Eye (tissue), 1 donor: ENCODE data around the gene MALT1.
"Not testable (repeated sequence)": the region's sequence is repeated elsewhere in the genome, so short reads cannot be mapped to it uniquely, and the experiment has no call there.

Experiments used
- DNase-seq: peaks from one replicate; pipeline ENCODE4 v3.0.0-alpha.2; 2015

The MALT1 gene, protein sequence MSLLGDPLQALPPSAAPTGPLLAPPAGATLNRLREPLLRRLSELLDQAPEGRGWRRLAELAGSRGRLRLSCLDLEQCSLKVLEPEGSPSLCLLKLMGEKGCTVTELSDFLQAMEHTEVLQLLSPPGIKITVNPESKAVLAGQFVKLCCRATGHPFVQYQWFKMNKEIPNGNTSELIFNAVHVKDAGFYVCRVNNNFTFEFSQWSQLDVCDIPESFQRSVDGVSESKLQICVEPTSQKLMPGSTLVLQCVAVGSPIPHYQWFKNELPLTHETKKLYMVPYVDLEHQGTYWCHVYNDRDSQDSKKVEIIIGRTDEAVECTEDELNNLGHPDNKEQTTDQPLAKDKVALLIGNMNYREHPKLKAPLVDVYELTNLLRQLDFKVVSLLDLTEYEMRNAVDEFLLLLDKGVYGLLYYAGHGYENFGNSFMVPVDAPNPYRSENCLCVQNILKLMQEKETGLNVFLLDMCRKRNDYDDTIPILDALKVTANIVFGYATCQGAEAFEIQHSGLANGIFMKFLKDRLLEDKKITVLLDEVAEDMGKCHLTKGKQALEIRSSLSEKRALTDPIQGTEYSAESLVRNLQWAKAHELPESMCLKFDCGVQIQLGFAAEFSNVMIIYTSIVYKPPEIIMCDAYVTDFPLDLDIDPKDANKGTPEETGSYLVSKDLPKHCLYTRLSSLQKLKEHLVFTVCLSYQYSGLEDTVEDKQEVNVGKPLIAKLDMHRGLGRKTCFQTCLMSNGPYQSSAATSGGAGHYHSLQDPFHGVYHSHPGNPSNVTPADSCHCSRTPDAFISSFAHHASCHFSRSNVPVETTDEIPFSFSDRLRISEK

GRCh38 chr18:58671111-58671631 lies at the start of gene MALT1:
Gene MALT1, plus strand, starts transcription at chr18:58671465. Its CDS starts 179 bp downstream, at chr18:58671644.
- DNase-seq: peak; percentile 97

- no peak for DNase-seq
Measured at GRCh38 chr18:58624011-58624410, 47.3 kb upstream of the MALT1 start.

- DNase-seq: no peak
Measured at GRCh38 chr18:58625839-58626238, 45.4 kb upstream of the MALT1 start.

GRCh38 chr18:58630071-58630470 lies 41.2 kb upstream of the MALT1 start:
- DNase-seq: no peak

- DNase-seq: no peak
Measured at GRCh38 chr18:58631301-58631700, 40.0 kb upstream of the MALT1 start.

DNA sequence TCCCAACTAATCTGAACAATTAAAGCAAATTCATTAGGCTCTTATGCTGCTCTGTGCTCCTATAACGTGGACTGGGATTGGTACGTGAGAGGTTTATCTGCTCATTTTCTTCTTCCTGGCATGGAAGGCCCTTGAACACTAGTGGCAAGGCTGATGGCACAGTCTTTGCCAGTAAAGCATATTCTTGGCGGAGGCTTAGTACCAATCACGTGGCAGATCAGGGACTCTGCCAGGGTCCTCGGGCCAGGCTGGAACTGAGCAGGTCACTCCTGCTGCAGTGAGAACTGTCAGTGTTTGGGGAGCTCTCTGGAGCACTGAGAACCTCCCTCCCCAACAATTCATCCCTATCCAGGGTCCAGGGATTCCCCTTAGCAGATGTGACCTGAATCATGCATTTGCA lies 38.7 kb upstream of the MALT1 start:
- DNase-seq: no peak

DNA sequence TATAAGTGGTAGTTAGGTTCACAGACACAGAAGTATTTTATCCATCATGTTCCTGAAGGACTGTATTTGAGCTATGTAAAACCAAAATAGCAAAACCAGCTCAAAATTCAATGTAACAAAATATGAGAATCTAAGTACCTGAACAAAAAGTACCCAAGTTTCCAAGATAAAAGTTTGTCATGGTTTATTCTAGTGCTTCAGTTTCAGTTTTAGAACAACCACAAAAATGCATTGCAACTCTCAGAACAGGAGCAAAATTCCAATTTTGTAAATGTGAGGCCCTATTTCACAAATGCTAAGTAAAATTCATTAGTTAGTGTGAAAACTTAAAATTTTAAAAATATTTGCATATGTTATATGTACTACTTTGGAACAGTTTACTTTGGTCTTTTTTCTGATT lies 37.4 kb upstream of the MALT1 start:
- no peak for DNase-seq

- no peak for DNase-seq
Measured at GRCh38 chr18:58635891-58636290, 35.4 kb upstream of the MALT1 start.

- DNase-seq: no peak
Measured at GRCh38 chr18:58637197-58637596, 34.1 kb upstream of the MALT1 start.

- no peak for DNase-seq
Measured at GRCh38 chr18:58637946-58638345, 33.3 kb upstream of the MALT1 start.

DNA sequence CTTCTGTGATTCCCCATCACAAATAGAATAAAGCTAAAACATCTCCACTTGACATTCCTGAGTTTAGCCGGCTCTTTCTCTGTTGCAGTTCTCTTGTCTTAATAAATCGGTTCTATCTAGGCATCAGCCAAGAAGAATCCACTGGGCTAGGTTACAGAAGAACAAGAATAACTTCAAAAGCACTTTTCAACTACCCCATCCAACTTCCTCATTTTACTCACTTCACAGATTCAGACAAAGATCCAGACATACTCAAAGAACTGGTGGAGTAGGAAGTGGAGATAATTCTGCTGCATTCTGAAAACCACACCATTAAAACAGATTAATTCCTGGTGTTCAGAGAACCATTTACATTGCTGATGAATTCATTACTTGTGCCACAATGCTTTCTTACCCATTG lies 32.8 kb upstream of the MALT1 start:
- DNase-seq: no peak

GRCh38 chr18:58639237-58639636 lies 32.0 kb upstream of the MALT1 start:
- DNase-seq: no peak

GRCh38 chr18:58639751-58640427 lies 31.4 kb upstream of the MALT1 start:
- DNase-seq: no peak

DNA sequence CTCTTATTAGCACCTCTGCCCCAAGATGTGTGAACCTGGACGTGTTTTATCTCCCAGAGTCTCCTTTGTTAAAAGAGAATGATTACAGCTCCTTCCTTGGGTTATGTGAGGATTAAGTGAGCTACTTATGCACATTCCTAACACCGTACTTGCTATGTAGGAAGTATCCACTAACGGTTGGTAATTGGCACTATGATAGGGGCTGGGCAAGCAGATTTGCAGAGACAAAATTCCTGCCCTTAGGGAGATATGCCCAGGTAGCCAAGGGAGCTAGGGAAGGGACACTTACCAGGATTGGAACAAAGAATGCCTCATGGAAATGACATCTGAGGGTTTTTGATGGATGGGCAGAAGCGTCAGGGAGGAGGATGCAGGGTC lies 30.8 kb upstream of the MALT1 start:
- no peak for DNase-seq

- DNase-seq: no peak
Measured at GRCh38 chr18:58640891-58641610, 30.2 kb upstream of the MALT1 start.

GRCh38 chr18:58643557-58643956 lies 27.7 kb upstream of the MALT1 start:
- not testable (repeated sequence) for DNase-seq

GRCh38 chr18:58645398-58645797 lies 25.9 kb upstream of the MALT1 start:
- no peak for DNase-seq

DNA sequence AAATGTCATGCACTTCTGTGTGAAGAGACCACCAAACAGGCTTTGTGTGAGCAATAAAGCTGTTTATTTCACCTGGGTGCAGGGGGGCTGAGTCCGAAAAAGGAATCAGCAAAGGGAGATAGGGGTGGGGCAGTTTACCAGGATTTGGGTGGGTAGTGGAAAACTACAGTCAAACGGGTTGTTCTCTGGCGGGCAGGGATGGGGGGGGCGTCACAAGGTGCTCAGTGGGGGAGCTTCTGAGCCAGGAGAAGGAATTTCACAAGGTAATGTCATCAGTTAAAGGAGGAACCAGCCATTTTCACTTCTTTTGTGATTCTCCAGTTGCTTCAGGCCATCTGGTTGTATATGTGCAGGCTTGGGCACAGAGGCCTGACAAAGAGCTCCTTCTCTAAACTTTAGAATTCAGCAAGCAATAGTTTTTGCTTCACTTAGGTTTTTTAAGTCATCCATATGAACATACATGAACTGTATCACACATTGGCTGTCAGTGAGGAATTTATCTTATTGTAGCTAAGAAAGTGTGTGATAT lies 24.9 kb upstream of the MALT1 start:
- DNase-seq: no peak

DNA sequence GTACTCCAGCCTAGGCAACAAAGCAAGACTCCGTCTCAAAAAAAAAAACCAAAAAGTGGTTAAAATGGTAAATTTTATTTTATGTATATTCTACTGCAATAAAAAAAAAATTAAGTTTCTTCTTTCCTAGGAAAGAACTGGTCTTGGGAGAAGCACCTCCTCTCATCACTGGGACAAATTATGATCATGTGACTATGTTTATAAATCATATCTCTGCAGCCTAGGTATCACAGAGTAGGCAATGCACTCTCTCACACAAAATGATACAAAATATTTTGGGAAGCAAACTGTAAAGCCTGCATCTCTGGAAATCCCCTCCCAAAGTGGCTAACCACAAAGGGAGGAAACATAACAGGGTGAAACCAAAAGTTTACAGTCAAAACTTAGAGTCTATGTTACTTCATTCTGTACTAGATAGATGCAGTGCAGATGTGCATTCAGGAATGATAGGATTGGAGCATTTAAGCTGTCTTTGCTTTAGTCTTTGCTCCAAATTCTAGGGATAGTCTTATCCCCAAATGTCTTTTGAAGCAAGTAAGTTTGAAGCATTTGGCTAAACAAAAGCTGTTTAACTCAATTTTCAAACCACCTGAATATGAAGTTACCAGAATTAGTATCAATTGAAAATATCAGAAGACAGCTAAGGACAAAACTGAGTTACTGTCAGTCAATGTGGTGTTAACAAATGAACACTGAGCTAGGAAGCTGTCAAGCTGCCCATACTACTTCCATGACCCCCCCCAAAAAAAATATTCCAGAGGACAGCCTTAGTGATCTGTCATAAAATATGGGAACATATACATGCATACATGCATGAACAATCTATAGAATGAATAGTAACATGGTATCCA lies 21.1 kb upstream of the MALT1 start:
- no peak for DNase-seq

DNA sequence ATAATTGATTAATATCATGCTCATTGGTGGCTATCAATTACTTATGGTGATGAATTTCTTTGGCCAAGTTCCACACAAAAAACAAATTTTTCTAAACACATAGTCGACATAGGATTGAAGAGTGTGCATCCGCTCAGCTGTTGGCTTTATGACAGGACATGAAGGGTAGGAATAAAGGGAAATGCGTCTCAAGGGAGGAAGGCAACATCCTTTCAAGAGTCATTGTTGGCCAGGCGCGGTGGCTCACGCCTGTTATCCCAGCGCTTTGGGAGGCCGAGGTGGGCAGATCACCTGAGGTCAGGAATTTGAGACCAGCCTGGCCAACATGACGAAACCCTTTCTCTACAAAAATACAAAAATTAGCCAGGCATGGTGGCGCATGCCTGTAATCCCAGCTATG lies 20.4 kb upstream of the MALT1 start:
- DNase-seq: not testable (repeated sequence)

- not testable (repeated sequence) for DNase-seq
Measured at GRCh38 chr18:58653144-58653722, 18.0 kb upstream of the MALT1 start.
